Panc1 (cell line): Measurements from ENCODE around the gene MIF4GD. TPM values are rescaled to one million over a fixed set of nuclear protein-coding genes. Genes with fewer than 3 reads are reported as not detected.

Source experiments
- ATAC-seq: fragments of 200-7000 bp; cut with Tn5 transposase; 2 replicates; pipeline ENCODE4 v1.9.1; 2020; ENCODE audit warnings: mild to moderate bottlenecking, moderate library complexity
- BruUV-seq: library from RNA; stranded (reverse); fragments of 400-500 nt; replicated peaks from 2 replicates; lab custom pipeline; 2021; lab: Mats Ljungman, UMichigan
- CTCF ChIA-PET: fragments of 300-600 bp; sonication (Branson Sonifier 250); formaldehyde crosslinking; loops from one replicate; lab custom pipeline; 2022; ENCODE audit warnings: antibody characterized with exemption; lab: Charles Lee
- POLR2A ChIA-PET: fragments of 300-600 bp; sonication (Branson Sonifier 250); formaldehyde crosslinking; loops from one replicate; lab custom pipeline; 2022; ENCODE audit warnings: antibody characterized with exemption; lab: Charles Lee
- DNase-seq: peaks from one replicate; pipeline ENCODE4 v3.0.0-alpha.2; 2010; ENCODE audit warnings: low read depth, low spot score
- H3K27ac ChIP-seq: 2 replicates; pipeline ENCODE4 v1.5.1; 2011; ENCODE audit warnings: mild to moderate bottlenecking, low read length, inconsistent platforms
- H3K27me3 ChIP-seq: fragments of 200-500 bp; sonication (Bioruptor generic); 2 replicates; pipeline ENCODE4 v1.6.0; 2014; ENCODE audit warnings: low read length, inconsistent platforms; ENCODE audit not compliant: control insufficient read depth, insufficient read depth
- H3K36me3 ChIP-seq: fragments of 200-500 bp; sonication (Bioruptor generic); 2 replicates; pipeline ENCODE4 v1.5.1; 2014; ENCODE audit warnings: inconsistent platforms, mild to moderate bottlenecking, low read length, moderate library complexity; ENCODE audit not compliant: control insufficient read depth, insufficient read depth
- H3K4me1 ChIP-seq: 2 replicates; pipeline ENCODE4 v1.5.1; 2011; ENCODE audit warnings: inconsistent platforms, mild to moderate bottlenecking, low read length, moderate library complexity; ENCODE audit not compliant: control insufficient read depth, insufficient read depth
- H3K4me3 ChIP-seq, 2 experiments: 2 replicates each; pipeline ENCODE4 v1.5.1; 2011 to 2012; ENCODE audit warnings: low read depth in 2 of 2, low read length in 2 of 2, mild to moderate bottlenecking in 2 of 2, inconsistent platforms in 1 of 2, moderate library complexity in 1 of 2
- H3K9me3 ChIP-seq: fragments of 200-500 bp; sonication (Bioruptor generic); 2 replicates; pipeline ENCODE4 v1.5.1; 2014; ENCODE audit warnings: low read depth, mild to moderate bottlenecking, inconsistent platforms, low read length, moderate library complexity; ENCODE audit not compliant: control insufficient read depth, insufficient read depth
- CTCF ChIP-seq: fragments of 450-650 bp; IDR thresholded peaks from 2 replicates; pipeline ENCODE4 v1.5.1; 2017; ENCODE audit warnings: mild to moderate bottlenecking
- POLR2AphosphoS5 ChIP-seq: IDR thresholded peaks from 2 replicates; pipeline ENCODE4 v1.6.1; 2012; ENCODE audit warnings: mild to moderate bottlenecking, low read depth, low read length, moderate library complexity
- REST ChIP-seq, 2 experiments: IDR thresholded peaks; 2 replicates each; pipeline ENCODE4 v1.6.1; 2011 to 2012; ENCODE audit warnings: low read depth in 2 of 2, control low read depth in 1 of 2, low read length in 1 of 2, mild to moderate bottlenecking in 1 of 2, moderate library complexity in 1 of 2; ENCODE audit not compliant: insufficient read depth in 1 of 2
- SIN3A ChIP-seq: IDR thresholded peaks from 2 replicates; pipeline ENCODE4 v1.6.1; 2012; ENCODE audit warnings: low read depth, mild to moderate bottlenecking, low read length, moderate library complexity, borderline replicate concordance; ENCODE audit not compliant: insufficient read depth
- TCF7L2 ChIP-seq: IDR thresholded peaks from 2 replicates; pipeline ENCODE4 v1.6.1; 2011; ENCODE audit warnings: mild to moderate bottlenecking, low read depth, low read length, inconsistent platforms
- in situ Hi-C: cut with HindIII; loops from 2 replicates; pipeline ENCODE4 v1.10.0; 2016; ENCODE audit warnings: low sequenced_read_pairs, low pct_unique_long_range_greater_than_20kb
- intact Hi-C: fragments of 100-400 bp; cut with micrococcal nuclease; formaldehyde crosslinking; loops from one replicate; pipeline ENCODE4 v1.10.0; 2022; ENCODE audit not compliant: unreplicated experiment
- total RNA-seq: library from RNA; stranded (reverse); gene quantifications from one replicate; pipeline ENCODE4 v1.2.1, GENCODE V29; 2021; ENCODE audit not compliant: unreplicated experiment

Gene MIF4GD
- total RNA-seq, 1 experiment from 2014 or later, result 34.4 TPM

DNA sequence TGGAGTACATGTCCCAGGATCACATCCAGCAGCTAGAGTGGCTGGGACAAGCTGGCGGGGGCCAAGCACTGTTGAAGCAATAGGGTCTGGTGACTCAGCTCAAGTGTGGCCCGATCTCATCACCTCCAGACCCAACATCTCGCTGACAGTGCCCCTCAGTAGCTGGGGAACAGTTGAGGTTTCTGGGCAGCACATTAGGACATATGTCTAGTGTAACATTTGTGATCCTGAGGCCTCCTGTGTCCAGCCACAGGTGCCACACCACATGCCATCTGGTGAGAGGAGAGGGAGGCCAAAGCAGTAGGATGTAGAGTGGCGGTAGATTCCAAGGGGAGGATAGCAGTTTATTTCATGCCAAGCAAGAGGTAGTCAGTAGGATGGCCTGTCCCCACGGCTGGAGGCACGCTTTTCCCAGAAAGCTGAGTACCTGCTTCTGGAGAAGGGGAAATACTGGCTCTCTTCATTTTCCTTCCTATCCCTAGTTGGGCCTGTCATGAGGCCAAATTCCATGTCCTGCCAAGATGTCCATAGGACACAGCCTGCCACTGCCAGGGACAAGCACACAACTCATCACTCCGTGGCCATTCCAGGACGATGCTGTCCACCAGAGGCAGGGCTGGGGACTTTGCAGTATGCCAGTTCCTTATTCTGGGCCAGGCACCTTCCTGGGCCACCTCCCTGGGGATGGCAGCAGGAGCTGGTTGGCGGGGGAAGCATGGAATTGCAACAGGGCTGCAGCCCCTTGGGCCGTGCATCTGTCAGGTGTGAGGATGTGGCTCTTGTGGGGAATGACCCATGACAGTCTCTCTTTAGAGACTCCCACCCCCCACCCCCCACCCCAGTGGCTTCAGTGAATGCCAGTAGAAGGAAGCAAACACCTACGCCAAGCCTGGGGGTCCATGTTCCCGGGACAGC lies 33.7 kb downstream of the MIF4GD start:
- POLR2A ChIA-PET, result interaction anchor here (0.6 kb wide), 1 partner anchor 7 kb away, joined by 7 read pairs; no protein-coding TSS in a partner anchor
- Histone ChIP-seq H3K4me3 (no peak overlapping the region), H3K4me1 (0 out of 2 replicates have a peak, but pooled peaks cover 3% of the 10 kb centered on the region), H3K27me3 (no peaks in the 10 kb centered on the region), H3K9me3 (no peaks in the 10 kb centered on the region), H3K27ac (no peak overlapping the region), H3K36me3 (peaks cover 23% of the 10 kb centered on the region)
- ATAC-seq (no peak), DNase-seq (no peak)
- no TSS peak for BruUV-seq
- CTCF ChIA-PET, result interaction anchor here (0.5 kb wide), 1 partner anchor 13 kb away, joined by 3 read pairs; no protein-coding TSS in a partner anchor
- intact Hi-C loops, result no loop called here
- in situ Hi-C loops, result no loop called here
- TF ChIP-seq POLR2AphosphoS5, result peak; percentile 5; the same call in 1 of the 2 replicates
- no peak for TF ChIP-seq TCF7L2

- ATAC-seq, result no peak
- DNase-seq, result no peak
- intact Hi-C loops (no loop called here), in situ Hi-C loops (no loop called here)
- H3K9me3 ChIP-seq, result no peaks in the 10 kb centered on the region
- H3K4me3 ChIP-seq, result no peak overlapping the region
- H3K27ac ChIP-seq, result no peak overlapping the region
- ChIA-PET POLR2A (no interaction called here), CTCF (no interaction called here)
- no peaks in the 10 kb centered on the region for H3K4me1 ChIP-seq
- TF ChIP-seq TCF7L2 (no peak), SIN3A (no peak), POLR2AphosphoS5 (no peak), REST (IDR thresholded peaks at IDR 0.05; ENCODE audit: insufficient read depth in 1 of 2, low read depth in 2 of 2, low read length in 1 of 2) (no peak), CTCF (no peak)
- H3K27me3 ChIP-seq, result no peaks in the 10 kb centered on the region
- H3K36me3 ChIP-seq, result peaks cover 22% of the 10 kb centered on the region
- BruUV-seq, result no TSS peak
Measured at GRCh38 chr17:75232786-75233185, 38.2 kb downstream of the MIF4GD start.
